NCI-H460 (cell line): Measurements from ENCODE around the gene EP400. TPM values are rescaled to one million over a fixed set of nuclear protein-coding genes. Genes with fewer than 3 reads are reported as not detected.

Source experiments
- DNase-seq: peaks from one replicate; pipeline ENCODE4 v3.0.0-alpha.2; 2016; ENCODE audit warnings: low read depth; ENCODE audit errors: extremely low read depth
- total RNA-seq: library from RNA; depleted of rRNA; stranded (reverse); fragments of >200 nt; shearing (Covaris generic); gene quantifications from 2 replicates; pipeline ENCODE4 v1.2.3, GENCODE V29; 2014

The EP400 gene
- total RNA-seq, 1 experiment from 2014 or later = 12.5 TPM

DNA sequence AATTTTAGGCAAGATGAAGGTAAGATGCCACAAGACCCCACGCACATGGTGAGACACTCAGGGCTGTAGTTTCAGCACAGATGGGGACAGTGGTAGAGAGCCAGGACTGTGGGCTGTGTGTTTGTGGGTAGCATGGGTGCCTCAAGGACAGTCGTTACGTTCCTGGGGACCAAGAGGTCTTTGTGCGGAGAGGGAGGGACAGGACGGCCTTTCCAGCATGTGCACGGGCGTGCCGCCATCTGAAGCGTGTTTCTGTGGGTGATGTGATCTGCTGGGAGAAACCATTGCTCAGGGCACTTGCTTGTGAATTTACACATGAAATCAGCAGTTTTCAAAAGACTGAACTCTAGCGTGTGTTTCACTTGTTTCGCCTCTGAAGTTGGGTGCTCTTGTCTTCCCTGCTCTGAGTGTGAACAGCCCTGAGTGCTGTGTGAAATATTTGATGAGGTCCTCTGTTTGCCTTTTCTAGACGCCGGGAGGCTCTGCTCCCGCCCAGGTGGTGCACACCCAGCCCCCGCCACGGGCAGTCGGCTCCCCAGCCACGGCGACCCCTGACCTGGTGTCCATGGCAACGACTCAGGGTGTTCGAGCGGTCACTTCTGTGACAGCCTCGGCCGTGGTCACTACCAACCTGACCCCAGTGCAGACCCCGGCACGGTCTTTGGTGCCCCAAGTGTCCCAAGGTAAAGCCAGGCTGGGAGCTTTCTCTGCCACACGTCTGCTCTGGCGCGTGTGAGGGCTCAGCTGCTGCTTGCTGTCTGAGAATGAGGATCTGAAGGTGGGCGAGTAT, 112.1 kb downstream of the EP400 start:
- no peak for DNase-seq

DNA sequence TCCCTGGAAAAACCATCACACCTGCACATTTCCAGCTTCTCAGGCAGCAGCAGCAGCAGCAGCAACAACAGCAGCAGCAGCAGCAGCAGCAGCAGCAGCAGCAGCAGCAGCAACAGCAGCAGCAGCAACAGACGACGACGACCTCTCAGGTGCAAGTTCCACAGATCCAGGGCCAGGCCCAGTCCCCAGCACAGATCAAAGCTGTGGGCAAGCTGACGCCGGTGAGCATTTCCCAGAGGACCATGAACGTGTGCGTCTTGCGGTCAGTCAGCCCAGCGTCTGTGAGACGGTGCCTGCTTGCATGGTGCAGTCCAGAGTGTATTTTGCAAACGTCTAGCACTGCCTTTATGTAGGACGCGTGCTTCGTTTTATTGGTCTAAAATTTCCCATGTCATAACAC, 112.7 kb downstream of the EP400 start:
- DNase-seq = no peak

DNA sequence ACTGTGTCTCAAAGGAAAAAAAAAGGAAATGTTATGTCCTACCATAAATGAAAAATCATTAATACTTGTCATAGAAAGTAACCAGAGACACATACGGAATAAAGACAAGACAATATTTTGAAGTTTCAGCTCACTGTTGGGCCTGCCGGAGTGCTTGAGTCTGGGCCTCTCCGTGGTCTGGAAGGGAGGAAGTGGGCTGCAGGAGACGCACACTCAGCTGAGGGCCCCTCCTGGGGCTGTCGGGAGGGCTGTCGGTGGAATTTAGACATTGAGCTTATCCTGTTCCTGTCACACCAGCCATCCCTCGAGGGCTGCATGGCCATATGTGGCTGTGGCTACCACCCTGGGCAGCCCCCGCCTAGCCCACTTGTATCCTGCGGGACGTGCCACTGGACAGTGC, 113.7 kb downstream of the EP400 start:
- no peak for DNase-seq

DNA sequence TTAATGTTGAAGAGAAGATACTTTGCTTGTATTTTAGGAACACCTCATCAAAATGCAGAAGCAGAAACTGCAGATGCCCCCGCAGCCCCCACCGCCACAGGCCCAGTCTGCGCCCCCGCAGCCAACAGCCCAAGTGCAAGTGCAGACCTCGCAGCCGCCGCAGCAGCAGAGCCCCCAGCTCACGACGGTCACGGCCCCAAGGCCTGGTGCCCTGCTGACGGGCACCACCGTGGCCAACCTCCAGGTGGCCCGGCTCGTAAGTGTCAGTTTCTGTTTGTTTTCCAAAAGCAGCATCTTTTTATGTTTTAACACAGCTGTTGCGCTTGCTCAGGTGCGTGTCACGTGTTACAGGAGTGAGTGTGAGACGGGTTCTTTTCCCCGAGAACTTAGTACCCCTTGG, 114.9 kb downstream of the EP400 start:
- no peak for DNase-seq

DNA sequence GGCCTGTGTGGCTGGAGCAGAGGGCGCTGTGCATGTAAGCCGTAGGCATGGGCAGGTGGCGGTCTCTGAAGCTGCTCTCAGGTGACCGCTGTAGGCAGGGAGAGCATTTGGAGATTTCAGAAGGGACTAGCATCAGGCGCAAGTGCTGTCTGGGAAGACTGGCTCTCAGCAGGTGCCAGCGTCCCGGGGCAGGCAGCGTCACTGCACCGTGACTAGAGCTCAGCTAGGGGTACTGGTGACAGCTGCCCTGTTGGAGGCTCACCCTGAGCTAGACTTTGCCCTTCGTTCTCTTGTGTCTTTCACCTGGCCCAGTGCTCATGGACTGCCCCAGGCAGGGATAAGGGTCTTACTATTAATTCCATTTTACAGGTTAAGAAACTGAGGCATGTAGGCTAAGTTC, 115.5 kb downstream of the EP400 start:
- DNase-seq = no peak

DNA sequence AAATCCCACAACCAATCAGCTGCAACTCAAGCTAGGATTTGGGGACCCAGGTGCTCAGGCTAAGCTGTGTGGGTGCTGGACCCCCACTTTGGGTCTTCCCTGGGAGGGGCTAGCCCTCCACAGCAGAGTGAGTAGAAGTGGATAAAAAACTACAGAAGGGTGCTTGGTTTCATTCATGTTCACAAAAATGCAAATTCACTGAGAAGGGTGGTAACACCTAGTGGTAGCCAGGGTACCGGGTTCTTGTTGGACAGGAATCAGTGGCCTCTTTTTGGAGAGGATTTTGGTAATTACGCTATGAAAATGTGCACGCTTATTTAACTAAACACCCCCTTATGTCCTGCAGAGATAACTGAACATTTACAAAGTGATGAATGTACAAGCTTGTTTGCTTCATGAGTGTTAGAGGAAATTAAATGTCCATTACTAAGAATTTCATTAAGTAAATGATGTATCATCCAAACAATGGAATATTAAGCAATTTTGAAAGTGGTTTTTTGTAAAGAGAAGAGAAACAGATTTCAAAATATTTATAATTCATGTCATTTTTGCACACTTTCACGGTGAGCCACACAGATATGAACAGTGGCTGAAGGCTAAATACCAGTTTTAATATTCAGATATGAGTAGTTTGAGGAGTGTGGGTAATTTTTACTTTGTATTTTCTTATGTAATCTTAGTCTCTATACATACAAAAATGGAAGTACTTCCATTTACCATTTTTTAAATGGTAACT, 116.0 kb downstream of the EP400 start:
- no peak for DNase-seq

DNA sequence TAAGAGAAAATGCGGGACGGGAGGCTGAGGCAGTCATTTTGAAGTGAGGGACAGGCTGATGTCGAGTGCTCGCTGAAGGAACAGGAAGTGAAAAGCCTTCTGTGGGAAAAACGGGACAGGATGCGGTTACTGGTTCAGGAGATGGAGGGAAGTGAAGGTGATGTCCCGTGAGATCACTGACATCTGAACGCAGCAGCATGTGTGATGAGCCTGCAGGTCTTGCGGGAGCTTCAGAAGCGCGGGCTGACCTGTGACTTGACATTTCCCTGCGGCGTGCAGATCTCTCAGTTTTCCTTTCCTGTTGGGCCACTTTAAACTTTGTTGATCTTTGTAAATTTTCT, 116.6 kb downstream of the EP400 start:
- no peak for DNase-seq

DNA sequence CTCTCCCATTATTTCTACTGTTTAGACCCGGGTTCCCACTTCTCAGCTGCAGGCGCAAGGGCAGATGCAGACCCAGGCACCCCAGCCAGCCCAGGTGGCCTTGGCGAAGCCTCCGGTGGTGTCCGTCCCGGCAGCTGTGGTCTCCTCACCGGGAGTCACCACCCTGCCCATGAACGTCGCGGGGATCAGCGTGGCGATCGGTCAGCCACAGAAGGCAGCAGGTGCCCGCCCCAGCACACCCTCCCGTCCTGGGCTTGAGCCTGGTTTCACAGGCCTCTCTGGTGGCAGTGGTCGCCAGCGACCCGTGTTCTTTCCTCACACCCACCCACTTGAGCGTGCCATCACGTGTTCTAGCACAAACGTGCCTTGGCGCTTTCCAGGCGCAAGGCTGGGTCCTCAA, 117.0 kb downstream of the EP400 start:
- DNase-seq = no peak

DNA sequence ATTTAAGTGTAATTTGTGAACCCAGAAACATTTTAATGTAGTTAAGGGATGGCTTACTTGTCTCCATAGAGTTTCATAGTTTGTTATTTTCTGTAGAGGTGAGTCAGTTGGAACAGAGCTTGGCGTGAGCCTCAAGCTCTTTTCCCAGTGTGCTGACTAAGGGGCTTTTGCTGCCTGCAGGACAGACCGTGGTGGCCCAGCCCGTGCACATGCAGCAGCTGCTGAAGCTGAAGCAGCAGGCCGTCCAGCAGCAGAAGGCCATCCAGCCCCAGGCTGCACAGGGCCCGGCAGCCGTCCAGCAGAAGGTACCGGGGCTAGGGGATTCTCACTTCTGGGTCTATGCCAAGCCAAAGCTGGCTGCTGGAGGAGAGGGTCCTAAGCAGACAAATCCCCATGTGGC, 117.4 kb downstream of the EP400 start:
- DNase-seq = no peak

DNA sequence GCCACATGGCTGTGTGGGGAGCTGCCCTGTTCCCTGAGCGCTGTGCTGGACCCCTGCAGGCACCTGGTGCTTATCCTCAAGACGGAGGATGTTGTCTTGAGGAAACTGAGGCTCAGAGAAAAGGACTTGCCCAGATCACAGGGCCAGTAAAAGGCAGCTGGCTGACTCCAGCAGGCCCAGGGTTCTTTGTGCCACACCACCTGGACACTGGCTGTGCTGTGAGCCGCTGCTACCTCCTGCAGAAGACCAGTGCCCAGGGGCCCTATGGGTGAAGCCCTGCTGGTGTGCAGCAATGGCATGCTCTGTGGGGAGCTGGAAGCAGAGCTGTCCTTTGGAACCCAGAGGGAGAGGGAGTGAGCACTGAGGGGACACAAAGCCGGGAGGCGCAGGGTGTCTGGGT, 118.5 kb downstream of the EP400 start:
- DNase-seq = no peak

DNA sequence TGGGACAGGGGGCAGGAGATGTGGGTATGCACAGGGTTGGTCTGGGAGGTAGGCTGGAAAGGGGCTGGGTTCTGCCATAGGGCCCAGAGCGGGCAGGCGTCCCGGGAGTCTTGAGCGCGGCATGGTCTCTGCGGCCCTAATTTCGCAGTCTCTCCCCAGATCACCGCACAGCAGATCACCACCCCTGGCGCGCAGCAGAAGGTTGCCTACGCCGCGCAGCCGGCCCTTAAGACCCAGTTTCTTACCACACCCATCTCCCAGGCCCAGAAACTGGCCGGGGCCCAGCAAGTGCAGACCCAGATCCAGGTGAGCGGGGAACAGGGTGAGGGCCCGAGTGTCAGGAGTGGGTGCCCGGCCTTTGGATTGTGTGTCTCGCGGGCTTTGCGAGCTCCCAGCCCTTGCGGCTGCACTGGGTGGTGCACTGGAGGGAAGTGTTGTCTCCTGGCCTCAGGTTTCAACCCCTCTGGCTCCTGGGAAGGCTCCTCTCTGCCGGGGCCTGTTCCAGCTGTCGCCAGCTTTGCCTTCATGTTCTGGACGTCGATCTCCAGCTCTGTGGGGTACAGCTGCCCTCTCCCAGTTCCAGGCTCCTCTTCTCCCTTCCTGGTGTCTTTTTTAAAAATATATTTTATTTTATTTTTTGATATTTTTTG, 119.7 kb downstream of the EP400 start:
- no peak for DNase-seq

DNA sequence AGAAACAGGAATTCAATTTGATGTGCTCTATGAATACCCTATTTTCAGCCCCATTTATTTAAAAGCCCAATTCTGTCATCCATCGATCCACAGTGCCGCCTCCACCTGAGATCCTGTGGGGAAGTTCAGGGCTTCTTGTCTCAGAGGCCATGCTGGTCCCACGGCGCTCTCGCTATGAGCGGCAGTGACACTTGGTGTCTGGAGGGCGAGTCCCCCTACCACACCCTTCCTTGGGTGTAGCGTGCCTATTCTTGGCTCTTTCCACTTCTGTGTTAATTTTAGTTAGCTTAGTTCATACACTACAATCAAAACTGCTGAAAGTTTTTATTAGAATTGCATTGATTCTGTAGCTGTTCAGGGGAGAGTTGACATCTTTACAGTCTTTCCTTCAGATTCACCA, 120.6 kb downstream of the EP400 start:
- no peak for DNase-seq

DNA sequence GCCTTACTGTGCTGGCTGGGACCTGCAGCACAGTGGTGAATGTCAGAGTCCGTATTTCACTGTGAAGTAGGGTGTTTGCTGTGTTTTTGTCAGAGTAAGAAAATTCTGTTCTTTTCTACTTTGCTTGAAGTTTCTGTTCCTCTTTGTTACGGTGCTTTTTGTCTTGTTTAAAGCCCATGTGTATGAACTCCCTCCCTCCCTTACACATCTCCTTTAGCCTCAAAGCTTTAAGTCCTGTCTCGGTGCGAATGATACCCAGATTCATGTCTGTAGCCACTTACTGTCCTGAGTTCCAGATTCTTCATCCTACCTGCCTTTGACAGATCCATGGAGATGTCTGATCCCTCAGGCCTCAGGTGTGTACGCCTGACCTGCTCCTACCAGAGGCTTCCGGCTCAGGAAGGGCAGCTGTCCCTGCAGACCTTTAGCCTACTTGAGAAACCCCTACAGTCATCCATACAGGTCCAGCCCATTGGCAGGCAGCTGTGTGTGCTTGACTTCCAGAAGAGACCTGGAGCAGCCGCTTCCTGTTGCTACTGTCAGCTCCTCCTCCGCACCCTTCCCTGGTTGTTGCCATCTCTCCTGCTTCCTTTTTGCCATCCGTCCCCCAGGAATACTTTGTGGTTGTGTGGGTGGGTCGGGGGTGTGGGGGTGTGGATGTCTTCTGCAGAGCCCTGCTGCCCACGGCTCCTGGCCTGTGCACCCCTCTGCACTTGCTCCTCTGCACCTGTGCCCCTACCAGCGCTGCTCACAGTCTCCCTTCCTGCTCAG, 121.5 kb downstream of the EP400 start:
- DNase-seq = no peak

DNA sequence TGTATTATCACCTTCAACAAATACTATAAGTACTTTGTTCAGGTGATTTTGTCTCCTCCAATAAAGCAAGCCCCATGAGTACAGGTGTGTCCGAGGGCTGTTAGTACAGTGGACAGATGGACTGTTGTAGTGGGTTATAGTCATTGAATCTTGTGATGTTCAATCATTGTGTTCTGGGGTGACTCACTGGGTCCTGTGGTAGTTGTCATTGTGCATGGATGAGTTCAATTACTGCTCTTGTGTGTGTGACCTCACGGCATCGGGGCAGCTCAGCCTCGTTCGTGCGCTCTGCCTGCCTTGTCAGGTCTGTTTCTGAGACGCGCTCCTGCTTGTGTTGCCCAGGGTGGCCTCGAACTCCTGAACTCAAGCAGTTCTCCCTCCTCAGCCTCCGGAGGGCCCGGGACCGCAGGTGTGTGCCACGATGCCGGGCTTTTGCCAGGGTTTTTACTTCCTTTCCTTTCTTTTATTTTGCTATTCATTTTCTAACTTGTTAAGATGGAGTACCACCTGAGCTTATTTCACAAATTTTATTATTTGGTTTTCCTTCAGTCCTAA, 122.2 kb downstream of the EP400 start:
- DNase-seq = no peak

DNA sequence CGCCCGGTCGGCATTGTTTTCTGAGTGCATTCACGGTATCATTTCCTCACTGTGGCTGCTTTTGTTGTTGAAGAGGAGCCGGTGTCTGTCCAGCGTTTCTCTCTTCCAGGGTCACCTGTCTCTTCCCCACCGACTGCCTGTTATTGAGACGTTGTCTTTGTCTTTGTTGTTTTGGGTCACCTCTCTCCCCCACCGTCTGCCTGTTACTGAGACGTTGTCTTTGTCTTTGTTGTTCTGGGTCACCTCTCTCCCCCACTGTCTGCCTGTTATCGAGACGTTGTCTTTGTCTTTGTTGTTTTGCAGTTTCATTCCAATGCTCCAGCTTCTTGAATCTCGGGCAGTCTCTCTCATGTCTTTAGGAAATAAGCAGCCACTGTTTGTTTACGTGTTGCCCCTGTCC, 124.5 kb downstream of the EP400 start:
- no peak for DNase-seq

DNA sequence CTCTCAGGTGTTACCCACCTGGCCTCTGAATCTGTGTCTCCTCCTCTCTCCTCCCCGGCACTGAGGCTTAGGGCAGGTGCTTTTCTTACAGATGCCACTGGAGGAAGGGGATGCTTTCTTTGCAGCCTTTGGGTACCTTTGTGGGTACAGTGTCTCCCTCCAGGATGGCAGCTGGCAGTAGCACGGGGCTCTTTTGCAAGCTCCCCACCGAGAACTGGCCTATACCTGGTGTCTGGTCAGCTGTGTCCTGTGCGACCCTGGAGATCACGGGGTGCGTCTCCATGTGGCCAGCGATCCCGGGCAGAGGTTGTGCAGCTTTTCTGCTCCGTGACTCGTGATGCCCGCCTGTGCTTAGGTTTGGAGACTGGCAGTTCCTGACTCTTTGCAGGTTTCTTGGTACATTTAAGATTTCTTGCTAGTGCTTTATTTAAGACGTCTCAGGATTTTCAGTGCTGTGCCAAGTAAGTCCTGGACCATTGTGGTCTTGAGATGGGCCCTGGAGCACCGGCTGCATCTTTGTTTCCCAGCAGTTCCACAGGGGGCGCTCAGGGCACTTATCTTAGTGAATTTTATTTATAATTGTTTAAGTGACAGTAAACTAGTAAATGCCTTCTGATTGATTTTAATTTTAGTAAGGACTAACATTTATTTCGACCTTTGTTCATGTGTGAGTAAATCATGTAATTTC, 125.4 kb downstream of the EP400 start:
- no peak for DNase-seq

DNA sequence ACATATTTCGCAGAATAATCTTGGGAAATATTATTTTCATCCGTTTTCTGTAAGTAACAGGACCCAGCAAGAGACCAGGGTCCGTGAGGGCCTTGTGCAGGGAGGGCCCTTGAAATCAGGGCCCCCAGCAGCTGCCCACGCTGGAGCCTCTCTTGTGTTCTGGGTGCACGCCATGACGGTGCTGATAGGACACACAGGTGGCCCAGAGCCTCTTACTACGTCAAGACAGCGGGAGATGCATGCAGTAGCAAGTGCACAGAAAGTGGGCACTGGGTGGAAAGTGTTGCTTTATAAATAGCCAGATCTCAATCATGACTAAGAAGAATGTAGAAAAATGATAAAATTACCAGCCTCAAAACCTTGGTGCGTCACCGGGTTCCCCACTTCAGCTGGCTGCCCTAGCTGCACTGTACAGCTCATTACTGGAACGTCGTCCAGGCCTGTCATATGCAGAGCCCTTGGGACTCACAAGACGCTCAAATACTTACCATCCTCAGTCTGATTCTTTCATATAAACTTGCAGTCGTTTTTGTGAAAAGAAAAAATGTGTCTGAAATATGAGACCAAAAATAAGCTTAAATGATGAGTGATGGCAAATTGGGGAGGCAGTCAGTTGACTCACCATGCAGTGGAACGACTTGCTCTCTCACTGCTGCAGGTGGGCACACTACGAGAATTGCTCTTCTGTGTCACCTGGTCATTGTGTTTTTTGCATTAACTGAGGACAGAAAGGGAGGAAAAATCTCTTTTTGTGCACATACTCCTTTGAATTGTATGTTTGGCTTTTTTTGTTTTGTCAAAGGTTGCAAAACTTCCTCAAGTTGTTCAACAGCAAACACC, 126.2 kb downstream of the EP400 start:
- no peak for DNase-seq

DNA sequence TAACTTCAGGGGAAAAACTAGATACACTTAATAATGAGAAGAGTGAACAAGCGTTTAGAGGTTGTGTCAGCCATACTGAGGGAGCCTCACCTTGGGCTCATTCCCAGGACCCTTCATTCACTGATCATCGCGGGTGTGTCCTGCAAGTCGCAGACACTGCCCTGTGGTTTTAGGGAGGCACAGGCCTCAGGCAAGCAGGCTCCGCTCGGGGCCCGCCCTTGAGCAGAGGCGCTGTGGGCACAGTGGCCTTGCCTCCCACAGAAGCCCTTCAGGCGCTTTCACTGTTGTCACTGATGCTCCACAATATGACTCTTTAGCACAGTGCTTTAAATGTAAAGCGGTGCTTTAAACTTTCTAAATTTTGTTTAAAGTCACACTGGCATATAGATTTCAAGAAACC, 127.0 kb downstream of the EP400 start:
- DNase-seq = no peak

DNA sequence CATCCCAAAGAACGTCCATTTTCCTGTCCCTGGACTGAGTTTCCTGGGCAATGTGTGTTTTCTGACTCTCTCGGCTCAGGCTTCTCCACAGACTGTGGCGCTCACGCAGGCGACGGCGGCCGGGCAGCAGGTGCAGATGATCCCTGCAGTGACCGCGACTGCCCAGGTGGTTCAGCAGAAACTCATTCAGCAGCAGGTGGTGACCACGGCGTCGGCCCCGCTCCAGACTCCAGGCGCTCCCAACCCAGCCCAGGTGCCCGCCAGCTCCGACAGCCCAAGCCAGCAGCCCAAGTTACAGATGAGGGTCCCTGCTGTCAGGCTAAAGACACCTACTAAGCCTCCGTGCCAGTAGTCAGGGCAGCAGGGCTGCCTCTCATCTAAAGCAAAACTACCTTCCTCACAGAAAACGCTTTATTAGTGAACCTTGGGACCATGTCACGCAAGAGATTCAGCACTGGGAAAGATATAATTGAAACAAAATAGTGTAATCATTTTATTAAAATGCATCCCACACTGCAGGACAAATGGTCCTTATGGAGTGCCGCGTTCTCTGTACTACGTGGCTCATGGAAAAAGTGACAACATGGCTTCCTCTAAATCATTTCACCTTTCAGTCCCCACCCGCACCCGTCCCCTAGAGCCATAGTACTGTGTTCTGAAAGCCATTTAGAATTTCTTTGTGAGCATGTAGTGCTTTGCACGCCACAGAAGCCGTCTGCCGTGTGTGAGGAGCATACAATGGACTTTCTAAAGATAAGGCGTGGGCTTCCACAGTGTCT, 127.8 kb downstream of the EP400 start:
- no peak for DNase-seq
